Measurements from ENCODE around the gene ZFP14.
"Not testable (repeated sequence)": the region's sequence is repeated elsewhere in the genome, so short reads cannot be mapped to it uniquely, and the experiment has no call there.

The ZFP14 gene

GRCh38 chr19:36309309-36309708, 69.7 kb downstream of the ZFP14 start:
- H3K4me1 Mint-ChIP-seq, CTCF ChIA-PET, H3K27ac Mint-ChIP-seq, DNase-seq, H3K36me3 Mint-ChIP-seq, H3K9me3 Mint-ChIP-seq, H3K4me3 Mint-ChIP-seq, H3K27me3 Mint-ChIP-seq: not testable (repeated sequence)

DNA sequence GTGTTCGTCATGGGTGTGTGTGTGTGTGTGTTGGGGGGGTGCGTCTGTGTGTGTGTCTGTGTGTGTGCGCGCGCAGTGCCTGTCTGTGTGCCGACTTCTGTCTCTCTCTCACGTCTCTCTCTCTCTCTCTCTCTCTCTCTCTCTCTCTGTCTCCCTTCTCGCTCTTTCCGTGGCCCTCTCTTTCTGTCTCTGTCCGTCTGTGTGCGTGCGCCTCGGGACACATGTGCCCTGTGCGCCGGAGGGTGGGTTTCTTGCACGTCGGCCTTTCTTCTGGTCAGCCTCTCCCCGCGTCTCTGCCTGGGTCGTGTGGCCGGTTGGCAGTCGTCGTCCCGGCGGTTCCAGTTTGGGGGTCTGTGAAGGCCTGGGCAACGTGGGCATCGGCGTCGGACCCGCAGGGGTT, 86.7 kb downstream of the ZFP14 start:
- H3K4me1 Mint-ChIP-seq, H3K27ac Mint-ChIP-seq, H3K4me3 Mint-ChIP-seq, H3K36me3 Mint-ChIP-seq, DNase-seq, H3K9me3 Mint-ChIP-seq, CTCF ChIA-PET, H3K27me3 Mint-ChIP-seq: not testable (repeated sequence)
